Subcutaneous adipose tissue (tissue), 4 donors: ENCODE data around the gene BSCL2. TPM values are rescaled to one million over a fixed set of nuclear protein-coding genes. Genes with fewer than 3 reads are reported as not detected.

Experiments
- total RNA-seq, 4 donors: library from RNA; depleted of rRNA; stranded (reverse); fragments of >200 nt; gene quantifications; one replicate each; pipeline ENCODE4 v1.1.0, GENCODE V29; 2016
- TF ChIP-seq, protein P1 (sequence below): fragments of 450-650 bp; IDR thresholded peaks from one replicate; pipeline ENCODE4 v1.5.1; 2016; ENCODE audit warnings: low read depth, mild to moderate bottlenecking, control low read depth, antibody characterized with exemption, moderate library complexity

BSCL2 gene
- total RNA-seq, 4 donors from 2014 or later: 44.5 to 106 (median 48.4) TPM

GRCh38 chr11:62687508-62688396 lies 19.5 kb downstream of the BSCL2 start:
- TF ChIP-seq, protein P1, sequence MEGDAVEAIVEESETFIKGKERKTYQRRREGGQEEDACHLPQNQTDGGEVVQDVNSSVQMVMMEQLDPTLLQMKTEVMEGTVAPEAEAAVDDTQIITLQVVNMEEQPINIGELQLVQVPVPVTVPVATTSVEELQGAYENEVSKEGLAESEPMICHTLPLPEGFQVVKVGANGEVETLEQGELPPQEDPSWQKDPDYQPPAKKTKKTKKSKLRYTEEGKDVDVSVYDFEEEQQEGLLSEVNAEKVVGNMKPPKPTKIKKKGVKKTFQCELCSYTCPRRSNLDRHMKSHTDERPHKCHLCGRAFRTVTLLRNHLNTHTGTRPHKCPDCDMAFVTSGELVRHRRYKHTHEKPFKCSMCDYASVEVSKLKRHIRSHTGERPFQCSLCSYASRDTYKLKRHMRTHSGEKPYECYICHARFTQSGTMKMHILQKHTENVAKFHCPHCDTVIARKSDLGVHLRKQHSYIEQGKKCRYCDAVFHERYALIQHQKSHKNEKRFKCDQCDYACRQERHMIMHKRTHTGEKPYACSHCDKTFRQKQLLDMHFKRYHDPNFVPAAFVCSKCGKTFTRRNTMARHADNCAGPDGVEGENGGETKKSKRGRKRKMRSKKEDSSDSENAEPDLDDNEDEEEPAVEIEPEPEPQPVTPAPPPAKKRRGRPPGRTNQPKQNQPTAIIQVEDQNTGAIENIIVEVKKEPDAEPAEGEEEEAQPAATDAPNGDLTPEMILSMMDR: no peak

- TF ChIP-seq, protein P1: no peak
These were observed 24.7 kb downstream of the BSCL2 start for GRCh38 chr11:62682518-62682917.

DNA sequence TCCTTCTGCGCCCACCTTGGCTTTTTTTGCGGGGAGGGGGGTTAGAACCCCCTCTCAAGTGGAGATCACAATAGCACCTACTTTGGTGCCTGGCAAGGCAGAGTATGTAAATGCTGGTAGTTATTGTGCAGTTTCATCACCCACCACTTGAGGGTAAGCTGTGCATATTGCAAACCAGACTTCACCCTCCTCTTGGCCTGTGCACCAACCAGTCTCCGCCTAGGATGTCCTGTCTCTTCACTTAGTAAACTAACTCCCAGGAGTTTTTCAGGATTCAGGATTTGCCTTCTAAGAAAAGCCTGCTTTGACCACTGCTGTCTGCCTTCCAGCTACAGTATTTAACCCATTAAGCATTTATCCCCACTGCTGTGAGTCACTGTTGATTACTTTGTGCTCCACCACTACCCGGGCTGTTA lies 26.4 kb downstream of the BSCL2 start:
- TF ChIP-seq, protein P1: no peak

- TF ChIP-seq, protein P1: no peak
These were observed 28.2 kb downstream of the BSCL2 start, which contains the start of gene UBXN1 for GRCh38 chr11:62678770-62679696. UBXN1 (minus strand) TSS chr11:62679073; CDS start chr11:62678923, 150 bp downstream.

DNA sequence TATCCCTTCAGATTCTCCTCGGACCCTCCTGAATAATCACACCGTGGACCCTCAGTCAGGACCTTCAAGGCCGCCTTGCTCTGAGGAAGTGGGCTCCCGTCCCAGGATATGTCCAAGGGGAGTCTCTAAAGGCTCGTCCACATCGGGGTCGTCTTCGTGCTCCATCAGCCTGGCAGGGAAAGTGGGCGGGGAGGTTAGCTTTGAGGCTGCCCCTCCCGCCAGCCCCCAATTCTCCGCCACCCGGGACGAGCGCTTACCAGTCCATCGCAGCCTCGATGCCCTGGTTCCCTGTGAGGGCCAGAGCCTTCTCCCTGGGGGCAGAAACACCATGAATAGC lies 28.8 kb downstream of the BSCL2 start:
- TF ChIP-seq, protein P1: no peak

DNA sequence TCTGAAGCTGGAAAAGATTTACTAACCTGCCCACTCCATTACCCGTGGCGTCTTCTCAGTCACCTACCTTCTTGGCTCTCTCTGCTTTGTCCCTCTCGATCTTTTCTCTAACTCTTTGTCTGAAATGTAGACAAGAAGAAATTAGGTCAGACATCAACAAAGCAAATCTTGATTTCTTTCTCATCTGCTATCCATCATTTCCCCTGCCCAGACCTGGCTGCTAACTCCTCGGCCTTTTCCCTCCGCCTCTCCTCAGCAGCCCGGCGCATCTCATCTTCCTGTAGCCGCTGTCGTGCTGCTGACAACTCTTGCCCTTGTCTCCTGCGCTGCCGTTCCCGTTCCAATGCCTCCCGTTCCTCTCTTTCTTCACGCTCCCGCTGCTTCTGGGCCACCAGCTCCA lies 29.5 kb downstream of the BSCL2 start:
- TF ChIP-seq, protein P1: no peak

DNA sequence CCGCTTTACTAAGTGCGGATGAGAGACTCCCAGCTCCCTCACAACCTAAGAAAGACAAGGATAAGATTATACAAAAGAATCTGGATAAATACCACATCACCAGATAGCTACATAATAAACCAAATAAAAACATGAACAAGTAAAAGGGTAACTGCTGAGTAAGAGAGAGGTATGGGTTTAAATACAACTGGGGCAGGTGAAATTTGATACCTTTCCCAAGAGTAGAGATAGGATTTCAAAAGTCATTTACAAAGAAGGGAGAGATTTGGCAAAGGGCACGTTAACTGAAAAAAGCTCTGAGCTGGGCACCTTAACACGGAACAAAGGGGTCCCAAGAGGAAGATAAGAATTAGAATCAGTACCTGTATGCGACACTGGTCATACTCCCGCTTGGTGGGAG lies 30.1 kb downstream of the BSCL2 start:
- TF ChIP-seq, protein P1: no peak
